Epithelial cell of esophagus (primary cell): ENCODE measurements around the gene TACC2.

ENCODE experiments used
- DNase-seq: peaks from one replicate; pipeline ENCODE4 v3.0.0; 2010; ENCODE audit warnings: low read depth
- H3K4me3 ChIP-seq: 2 replicates; pipeline ENCODE4 v1.5.1; 2011; ENCODE audit warnings: mild to moderate bottlenecking, low read length, control low read depth
- TF ChIP-seq, protein P1 (sequence below): IDR thresholded peaks from 2 replicates; pipeline ENCODE4 v1.5.1; 2011; ENCODE audit warnings: low read depth, mild to moderate bottlenecking, low read length, control low read depth, inconsistent platforms; ENCODE audit not compliant: insufficient read depth; ENCODE audit errors: missing control alignments

The TACC2 gene

GRCh38 chr10:122077311-122077875 is 88.4 kb downstream of the TACC2 start:
- H3K4me3 ChIP-seq: no peak overlapping the region
- no peak for DNase-seq
- TF ChIP-seq, protein P1, sequence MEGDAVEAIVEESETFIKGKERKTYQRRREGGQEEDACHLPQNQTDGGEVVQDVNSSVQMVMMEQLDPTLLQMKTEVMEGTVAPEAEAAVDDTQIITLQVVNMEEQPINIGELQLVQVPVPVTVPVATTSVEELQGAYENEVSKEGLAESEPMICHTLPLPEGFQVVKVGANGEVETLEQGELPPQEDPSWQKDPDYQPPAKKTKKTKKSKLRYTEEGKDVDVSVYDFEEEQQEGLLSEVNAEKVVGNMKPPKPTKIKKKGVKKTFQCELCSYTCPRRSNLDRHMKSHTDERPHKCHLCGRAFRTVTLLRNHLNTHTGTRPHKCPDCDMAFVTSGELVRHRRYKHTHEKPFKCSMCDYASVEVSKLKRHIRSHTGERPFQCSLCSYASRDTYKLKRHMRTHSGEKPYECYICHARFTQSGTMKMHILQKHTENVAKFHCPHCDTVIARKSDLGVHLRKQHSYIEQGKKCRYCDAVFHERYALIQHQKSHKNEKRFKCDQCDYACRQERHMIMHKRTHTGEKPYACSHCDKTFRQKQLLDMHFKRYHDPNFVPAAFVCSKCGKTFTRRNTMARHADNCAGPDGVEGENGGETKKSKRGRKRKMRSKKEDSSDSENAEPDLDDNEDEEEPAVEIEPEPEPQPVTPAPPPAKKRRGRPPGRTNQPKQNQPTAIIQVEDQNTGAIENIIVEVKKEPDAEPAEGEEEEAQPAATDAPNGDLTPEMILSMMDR: no peak

DNA sequence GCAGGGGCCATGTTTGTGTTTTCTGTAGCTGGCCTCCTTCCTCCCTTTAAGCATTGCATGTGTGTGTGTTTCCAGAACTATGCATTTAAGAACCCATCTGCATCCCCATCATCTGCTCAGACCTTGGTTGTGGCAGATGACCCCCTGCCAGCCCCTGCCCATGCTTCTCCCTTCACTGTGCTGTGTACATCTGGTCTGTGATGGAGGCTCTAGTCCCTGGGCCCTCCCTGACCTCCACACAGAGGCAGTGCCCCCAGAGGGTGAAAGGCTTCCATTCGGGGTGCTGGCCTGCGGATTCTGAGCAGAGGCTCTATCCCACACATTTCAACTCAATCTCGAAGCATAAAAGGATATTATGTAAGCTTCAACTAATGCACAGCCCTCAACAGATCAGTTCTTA is 89.4 kb downstream of the TACC2 start:
- DNase-seq: no peak
- H3K4me3 ChIP-seq: no peak overlapping the region
- TF ChIP-seq, protein P1: no peak

GRCh38 chr10:122078965-122079795 is 90.2 kb downstream of the TACC2 start:
- H3K4me3 ChIP-seq: no peak overlapping the region
- no peak for DNase-seq
- TF ChIP-seq, protein P1: no peak

DNA sequence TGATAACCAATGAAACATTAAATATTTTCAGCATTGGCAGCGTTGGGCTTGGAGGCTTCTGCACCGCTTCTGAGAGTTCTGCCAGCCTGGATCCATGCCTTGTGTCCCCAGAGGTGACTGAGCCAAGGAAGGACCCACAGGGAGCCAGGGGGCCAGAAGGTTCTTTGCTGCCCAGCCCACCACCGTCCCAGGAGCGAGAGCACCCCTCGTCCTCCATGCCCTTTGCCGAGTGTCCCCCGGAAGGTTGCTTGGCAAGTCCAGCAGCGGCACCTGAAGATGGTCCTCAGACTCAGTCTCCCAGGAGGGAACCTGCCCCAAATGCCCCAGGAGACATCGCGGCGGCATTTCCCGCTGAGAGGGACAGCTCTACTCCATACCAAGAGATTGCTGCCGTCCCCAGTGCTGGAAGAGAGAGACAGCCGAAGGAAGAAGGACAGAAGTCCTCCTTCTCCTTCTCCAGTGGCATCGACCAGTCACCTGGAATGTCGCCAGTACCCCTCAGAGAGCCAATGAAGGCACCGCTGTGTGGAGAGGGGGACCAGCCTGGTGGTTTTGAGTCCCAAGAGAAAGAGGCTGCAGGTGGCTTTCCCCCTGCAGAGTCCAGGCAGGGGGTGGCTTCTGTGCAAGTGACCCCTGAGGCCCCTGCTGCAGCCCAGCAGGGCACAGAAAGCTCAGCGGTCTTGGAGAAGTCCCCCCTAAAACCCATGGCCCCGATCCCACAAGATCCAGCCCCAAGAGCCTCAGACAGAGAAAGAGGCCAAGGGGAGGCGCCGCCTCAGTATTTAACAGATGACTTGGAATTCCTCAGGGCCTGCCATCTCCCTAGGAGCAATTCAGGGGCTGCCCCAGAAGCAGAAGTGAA is 93.9 kb downstream of the TACC2 start:
- no peak overlapping the region for H3K4me3 ChIP-seq
- TF ChIP-seq, protein P1: no peak
- DNase-seq: no peak

DNA sequence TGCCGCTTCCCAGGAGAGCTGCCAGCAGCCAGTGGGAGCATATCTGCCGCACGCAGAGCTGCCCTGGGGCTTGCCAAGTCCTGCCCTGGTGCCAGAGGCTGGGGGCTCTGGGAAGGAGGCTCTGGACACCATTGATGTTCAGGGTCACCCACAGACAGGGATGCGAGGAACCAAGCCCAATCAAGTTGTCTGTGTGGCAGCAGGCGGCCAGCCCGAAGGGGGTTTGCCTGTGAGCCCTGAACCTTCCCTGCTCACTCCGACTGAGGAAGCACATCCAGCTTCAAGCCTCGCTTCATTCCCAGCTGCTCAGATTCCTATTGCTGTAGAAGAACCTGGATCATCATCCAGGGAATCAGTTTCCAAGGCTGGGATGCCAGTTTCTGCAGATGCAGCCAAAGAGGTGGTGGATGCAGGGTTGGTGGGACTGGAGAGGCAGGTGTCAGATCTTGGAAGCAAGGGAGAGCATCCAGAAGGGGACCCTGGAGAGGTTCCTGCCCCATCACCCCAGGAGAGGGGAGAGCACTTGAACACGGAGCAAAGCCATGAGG is 94.6 kb downstream of the TACC2 start:
- DNase-seq: no peak
- H3K4me3 ChIP-seq: no peak overlapping the region
- TF ChIP-seq, protein P1: no peak

DNA sequence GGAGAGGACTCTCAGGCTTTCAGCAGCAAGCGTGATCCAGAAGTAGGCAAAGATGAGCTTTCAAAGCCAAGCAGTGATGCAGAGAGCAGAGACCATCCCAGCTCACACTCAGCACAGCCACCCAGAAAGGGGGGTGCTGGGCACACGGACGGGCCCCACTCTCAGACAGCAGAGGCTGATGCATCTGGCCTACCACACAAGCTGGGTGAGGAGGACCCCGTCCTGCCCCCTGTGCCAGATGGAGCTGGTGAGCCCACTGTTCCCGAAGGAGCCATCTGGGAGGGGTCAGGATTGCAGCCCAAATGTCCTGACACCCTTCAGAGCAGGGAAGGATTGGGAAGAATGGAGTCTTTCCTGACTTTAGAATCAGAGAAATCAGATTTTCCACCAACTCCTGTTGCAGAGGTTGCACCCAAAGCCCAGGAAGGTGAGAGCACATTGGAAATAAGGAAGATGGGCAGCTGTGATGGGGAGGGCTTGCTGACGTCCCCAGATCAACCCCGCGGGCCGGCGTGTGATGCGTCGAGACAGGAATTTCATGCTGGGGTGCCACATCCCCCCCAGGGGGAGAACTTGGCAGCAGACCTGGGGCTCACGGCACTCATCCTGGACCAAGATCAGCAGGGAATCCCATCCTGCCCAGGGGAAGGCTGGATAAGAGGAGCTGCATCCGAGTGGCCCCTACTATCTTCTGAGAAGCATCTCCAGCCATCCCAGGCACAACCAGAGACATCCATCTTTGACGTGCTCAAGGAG is 95.5 kb downstream of the TACC2 start:
- no peak overlapping the region for H3K4me3 ChIP-seq
- TF ChIP-seq, protein P1: no peak
- no peak for DNase-seq
